GM13976 (cell line): ENCODE results near the gene RNF39.

Experiments used
- DNase-seq: peaks from one replicate; pipeline ENCODE4 v3.0.0; 2012; ENCODE audit warnings: low spot score
- CTCF ChIP-seq: IDR thresholded peaks from 2 replicates; pipeline ENCODE4 v1.5.1; 2012; ENCODE audit warnings: borderline replicate concordance, mild to moderate bottlenecking; ENCODE audit not compliant: insufficient read depth; ENCODE audit errors: extremely low read depth, missing control alignments, control extremely low read depth
- in situ Hi-C: fragments of 300-500 bp; cut with MboI; formaldehyde crosslinking; loops from one replicate; pipeline ENCODE4 v1.12.0; 2022; ENCODE audit warnings: low sequenced_read_pairs, mixed read lengths, inconsistent platforms; ENCODE audit not compliant: unreplicated experiment

Gene RNF39

GRCh38 chr6:30075790-30076732, 492 bp upstream of the RNF39 start:
- peak; percentile 10 for TF ChIP-seq CTCF
- peak; percentile 44 for DNase-seq
- in situ Hi-C loops: no loop called here

- no peak for TF ChIP-seq CTCF
- in situ Hi-C loops: no loop called here
- peak; percentile 41 for DNase-seq
These were observed 1.1 kb downstream of the RNF39 start for GRCh38 chr6:30074331-30075093.

GRCh38 chr6:30073489-30074235, 1.9 kb downstream of the RNF39 start:
- DNase-seq: no peak
- in situ Hi-C loops: no loop called here
- no peak for TF ChIP-seq CTCF

GRCh38 chr6:30071858-30072257, 3.7 kb downstream of the RNF39 start:
- TF ChIP-seq CTCF: no peak
- in situ Hi-C loops: no loop called here
- DNase-seq: no peak

GRCh38 chr6:30071081-30071818, 4.3 kb downstream of the RNF39 start:
- in situ Hi-C loops: no loop called here
- peak; percentile 53 for DNase-seq
- no peak for TF ChIP-seq CTCF

GRCh38 chr6:30067460-30068139, 8.0 kb downstream of the RNF39 start:
- DNase-seq: no peak
- no peak for TF ChIP-seq CTCF
- in situ Hi-C loops: no loop called here
